ENCODE results near the gene MUC5B.

The MUC5B gene

GRCh38 chr11:1289211-1289935, 66.5 kb downstream of the MUC5B start:
- no peak for DNase-seq

GRCh38 chr11:1290052-1291040, 67.5 kb downstream of the MUC5B start:
- no peak for DNase-seq

GRCh38 chr11:1291295-1292017, 68.6 kb downstream of the MUC5B start:
- no peak for DNase-seq

GRCh38 chr11:1292018-1292643, 69.3 kb downstream of the MUC5B start:
- DNase-seq: no peak

GRCh38 chr11:1292644-1293618, 70.1 kb downstream of the MUC5B start:
- no peak for DNase-seq

- DNase-seq: no peak
Observed at GRCh38 chr11:1293619-1294015, 70.8 kb downstream of the MUC5B start.

- DNase-seq: no peak
Observed at GRCh38 chr11:1295086-1295485, 72.2 kb downstream of the MUC5B start.

GRCh38 chr11:1295591-1295990, 72.7 kb downstream of the MUC5B start:
- DNase-seq: no peak

GRCh38 chr11:1296287-1296686, 73.4 kb downstream of the MUC5B start:
- DNase-seq: no peak

GRCh38 chr11:1297011-1297575, 74.2 kb downstream of the MUC5B start:
- no peak for DNase-seq

GRCh38 chr11:1297576-1298473, 75.0 kb downstream of the MUC5B start:
- no peak for DNase-seq

- peak; percentile 55 for DNase-seq
Observed at GRCh38 chr11:1298695-1299492, 76.0 kb downstream of the MUC5B start.

- no peak for DNase-seq
Observed at GRCh38 chr11:1299621-1300020, 76.8 kb downstream of the MUC5B start.

- no peak for DNase-seq
Observed at GRCh38 chr11:1300121-1300520, 77.3 kb downstream of the MUC5B start.

GRCh38 chr11:1300569-1301187, 77.8 kb downstream of the MUC5B start:
- no peak for DNase-seq

- DNase-seq: no peak
Observed at GRCh38 chr11:1301220-1302000, 78.5 kb downstream of the MUC5B start.

- no peak for DNase-seq
Observed at GRCh38 chr11:1302041-1302460, 79.2 kb downstream of the MUC5B start.
